Muscle layer of colon (tissue), 2 donors: ENCODE measurements around the gene RAP1A.
"Not testable (repeated sequence)": the region's sequence is repeated elsewhere in the genome, so short reads cannot be mapped to it uniquely, and the experiment has no call there.

Experiments used
- H3K27ac ChIP-seq: one replicate; pipeline ENCODE4 v1.7.0; 2013; ENCODE audit warnings: low read depth, mild to moderate bottlenecking, low read length, moderate library complexity
- H3K27me3 ChIP-seq, 2 donors: one replicate each; pipeline ENCODE4 v1.7.0; 2013; ENCODE audit warnings: low read length in 2 of 2, mild to moderate bottlenecking in 2 of 2; ENCODE audit not compliant: insufficient read depth in 2 of 2, control insufficient read depth in 1 of 2
- H3K36me3 ChIP-seq: one replicate; pipeline ENCODE4 v1.7.0; 2013; ENCODE audit warnings: mild to moderate bottlenecking, low read length; ENCODE audit not compliant: insufficient read depth
- H3K4me1 ChIP-seq: one replicate; pipeline ENCODE4 v1.7.0; 2013; ENCODE audit warnings: mild to moderate bottlenecking, low read length; ENCODE audit not compliant: insufficient read depth
- H3K4me3 ChIP-seq, 2 donors: one replicate each; pipeline ENCODE4 v1.7.0; 2013; ENCODE audit warnings: low read length in 2 of 2, low read depth in 1 of 2, mild to moderate bottlenecking in 1 of 2, moderate library complexity in 1 of 2
- H3K9ac ChIP-seq: one replicate; pipeline ENCODE4 v1.7.0; 2013; ENCODE audit warnings: low read length
- H3K9me3 ChIP-seq: one replicate; pipeline ENCODE4 v1.7.0; 2013; ENCODE audit warnings: mild to moderate bottlenecking, low read length
- donor health status: abdominal sarcoma.
- donor health status: Adenocarcinoma of cecum.

Gene RAP1A

GRCh38 chr1:111677604-111678003 is 58.0 kb downstream of the RAP1A start:
- Histone ChIP-seq H3K4me3 (no peak overlapping the region), H3K27ac (no peak overlapping the region), H3K9me3 (no peaks in the 10 kb centered on the region), H3K36me3 (peaks cover 5% of the 10 kb centered on the region), H3K9ac (no peak overlapping the region), H3K27me3 (no peaks in the 10 kb centered on the region), H3K4me1 (peaks cover 21% of the 10 kb centered on the region)

- no peaks in the 10 kb centered on the region for H3K27me3 ChIP-seq
- no peak overlapping the region for H3K9ac ChIP-seq
- H3K27ac ChIP-seq = no peak overlapping the region
- H3K9me3 ChIP-seq = no peaks in the 10 kb centered on the region
- no peak overlapping the region for H3K4me3 ChIP-seq
- H3K4me1 ChIP-seq = peaks cover 3% of the 10 kb centered on the region
- peaks cover 5% of the 10 kb centered on the region for H3K36me3 ChIP-seq
Observed at GRCh38 chr1:111679541-111679940, 60.0 kb downstream of the RAP1A start.

GRCh38 chr1:111680212-111680800 is 60.7 kb downstream of the RAP1A start:
- not testable (repeated sequence) for H3K27me3 ChIP-seq, H3K27ac ChIP-seq, H3K9me3 ChIP-seq, H3K4me1 ChIP-seq, H3K9ac ChIP-seq, H3K36me3 ChIP-seq, H3K4me3 ChIP-seq

DNA sequence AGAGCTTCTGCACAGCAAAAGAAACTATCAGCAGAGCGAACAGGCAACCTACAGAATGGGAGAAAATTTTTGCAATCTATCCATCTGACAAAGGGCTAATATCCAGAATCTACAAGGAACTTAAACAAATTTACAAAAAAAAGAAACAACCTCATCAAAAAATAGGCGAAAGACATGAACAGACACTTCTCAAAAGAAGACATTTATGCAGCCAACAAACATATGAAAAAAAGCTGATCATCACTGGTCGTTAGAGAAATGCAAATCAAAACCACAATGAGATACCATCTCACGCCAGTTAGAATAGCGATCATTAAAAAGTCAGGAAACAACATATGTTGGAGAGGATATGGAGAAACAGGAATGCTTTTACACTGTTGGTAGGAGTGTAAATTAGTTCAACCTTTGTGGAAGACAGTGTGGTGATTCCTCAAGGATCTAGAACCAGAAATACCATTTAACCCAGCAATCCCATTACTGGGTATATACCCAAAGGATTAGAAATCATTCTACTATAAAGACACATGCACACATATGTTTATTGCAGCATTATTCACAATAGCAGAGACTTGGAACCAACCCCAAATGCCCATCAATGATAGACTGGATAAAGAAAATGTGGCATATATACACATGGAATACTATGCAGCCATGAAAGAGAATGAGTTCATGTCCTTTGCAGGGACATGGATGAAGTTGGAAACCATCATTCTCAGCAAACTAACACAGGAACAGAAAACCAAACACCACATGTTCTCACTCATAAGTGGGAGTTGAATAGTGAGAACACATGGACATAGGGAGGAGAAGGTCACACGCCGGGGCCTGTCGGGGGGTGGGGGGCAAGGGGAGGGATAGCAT is 65.9 kb downstream of the RAP1A start:
- not testable (repeated sequence) for H3K9me3 ChIP-seq, H3K4me3 ChIP-seq, H3K9ac ChIP-seq, H3K27me3 ChIP-seq, H3K36me3 ChIP-seq, H3K27ac ChIP-seq, H3K4me1 ChIP-seq

- H3K27ac ChIP-seq = peak overlapping the region; percentile 55
- peaks cover 9% of the 10 kb centered on the region for H3K36me3 ChIP-seq
- peaks cover 21% of the 10 kb centered on the region for H3K4me1 ChIP-seq
- H3K9me3 ChIP-seq = no peaks in the 10 kb centered on the region
- H3K9ac ChIP-seq = no peak overlapping the region
- no peaks in the 10 kb centered on the region for H3K27me3 ChIP-seq
- no peak overlapping the region for H3K4me3 ChIP-seq
Observed at GRCh38 chr1:111690306-111690617, 70.7 kb downstream of the RAP1A start.

- no peak overlapping the region for H3K27ac ChIP-seq
- H3K4me1 ChIP-seq = peaks cover 21% of the 10 kb centered on the region
Observed at GRCh38 chr1:111691886-111692285, 72.3 kb downstream of the RAP1A start.

GRCh38 chr1:111695801-111696200 is 76.2 kb downstream of the RAP1A start:
- no peak overlapping the region for H3K9ac ChIP-seq
- H3K36me3 ChIP-seq = peaks cover 39% of the 10 kb centered on the region
- H3K4me1 ChIP-seq = peaks cover 12% of the 10 kb centered on the region
- H3K9me3 ChIP-seq = no peaks in the 10 kb centered on the region
- no peaks in the 10 kb centered on the region for H3K27me3 ChIP-seq
- H3K27ac ChIP-seq = no peak overlapping the region
- H3K4me3 ChIP-seq = no peak overlapping the region

More at GRCh38 chr1:111691886-111692285, 72.3 kb downstream of the RAP1A start:
- no peak overlapping the region for H3K4me3 ChIP-seq
- H3K9ac ChIP-seq = no peak overlapping the region
- H3K36me3 ChIP-seq = peaks cover 16% of the 10 kb centered on the region
- H3K27me3 ChIP-seq = no peaks in the 10 kb centered on the region
- H3K9me3 ChIP-seq = no peaks in the 10 kb centered on the region

DNA sequence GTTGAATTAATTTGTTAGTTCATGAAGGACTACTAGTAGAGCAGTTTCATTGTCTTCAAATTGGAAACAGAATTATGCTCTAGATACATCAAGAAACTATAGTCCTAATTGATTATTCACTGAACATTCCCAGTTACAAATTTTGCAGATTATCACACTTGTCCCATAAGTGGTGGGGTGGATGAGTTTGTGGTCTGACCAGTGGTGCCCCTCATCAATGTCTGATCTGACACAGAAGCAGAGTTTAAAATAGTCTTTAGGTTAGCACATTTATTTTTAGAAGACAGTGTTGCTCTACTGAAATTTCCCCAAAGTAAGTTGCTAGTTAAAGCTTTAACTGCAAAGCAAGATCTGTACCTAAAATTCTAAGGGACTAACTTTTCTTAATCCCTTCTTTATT is 76.7 kb downstream of the RAP1A start:
- Histone ChIP-seq H3K27me3 (no peaks in the 10 kb centered on the region), H3K4me3 (no peak overlapping the region), H3K9ac (no peak overlapping the region), H3K27ac (no peak overlapping the region), H3K36me3 (peaks cover 40% of the 10 kb centered on the region), H3K4me1 (peaks cover 7% of the 10 kb centered on the region), H3K9me3 (no peaks in the 10 kb centered on the region)

GRCh38 chr1:111699268-111699667 is 79.7 kb downstream of the RAP1A start:
- no peak overlapping the region for H3K9ac ChIP-seq
- no peaks in the 10 kb centered on the region for H3K4me1 ChIP-seq
- H3K36me3 ChIP-seq = peaks cover 55% of the 10 kb centered on the region
- H3K27me3 ChIP-seq = no peaks in the 10 kb centered on the region
- H3K27ac ChIP-seq = no peak overlapping the region
- no peak overlapping the region for H3K4me3 ChIP-seq
- H3K9me3 ChIP-seq = no peaks in the 10 kb centered on the region

DNA sequence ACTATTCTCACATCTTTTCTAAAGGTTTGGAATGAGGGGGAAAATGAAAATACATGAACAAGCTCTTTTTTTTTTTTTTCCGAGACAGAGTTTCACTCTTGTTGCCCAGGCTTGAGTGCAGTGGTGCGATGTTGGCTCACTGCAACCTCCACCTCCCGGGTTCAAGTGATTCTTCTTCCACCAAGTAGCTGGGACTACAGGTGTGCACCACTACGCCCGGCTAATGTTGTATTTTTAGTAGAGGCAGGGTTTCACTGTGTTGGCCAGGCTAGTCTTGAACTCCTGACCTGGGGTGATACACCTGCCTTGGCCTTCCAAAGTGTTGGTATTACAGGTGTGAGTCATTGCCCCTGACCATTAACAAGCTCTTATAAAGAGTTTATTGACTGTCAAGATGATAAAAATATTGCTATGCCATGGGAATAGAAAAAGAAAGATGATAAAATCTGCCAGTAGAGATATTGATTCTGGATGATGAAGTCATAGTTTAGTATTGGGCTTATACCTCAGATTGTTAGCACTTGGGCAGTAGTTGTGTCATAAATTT is 83.0 kb downstream of the RAP1A start:
- Histone ChIP-seq H3K27ac (no peak overlapping the region), H3K9ac (no peak overlapping the region), H3K4me3 (no peak overlapping the region), H3K36me3 (peaks cover 66% of the 10 kb centered on the region), H3K4me1 (no peaks in the 10 kb centered on the region), H3K9me3 (no peaks in the 10 kb centered on the region), H3K27me3 (no peaks in the 10 kb centered on the region)

DNA sequence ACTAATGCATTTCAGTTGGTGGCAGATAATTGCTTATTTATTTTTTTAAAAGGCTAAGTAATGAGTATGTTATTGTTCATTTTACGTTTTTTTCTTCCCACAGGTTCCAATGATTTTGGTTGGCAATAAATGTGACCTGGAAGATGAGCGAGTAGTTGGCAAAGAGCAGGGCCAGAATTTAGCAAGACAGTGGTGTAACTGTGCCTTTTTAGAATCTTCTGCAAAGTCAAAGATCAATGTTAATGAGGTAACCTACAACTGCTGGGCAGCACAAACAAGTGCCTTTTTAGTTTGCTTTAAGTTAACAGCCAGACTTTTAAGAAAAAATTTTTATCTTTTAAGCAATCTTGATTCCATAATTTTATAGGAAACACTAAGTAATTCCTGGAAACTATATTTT is 84.7 kb downstream of the RAP1A start:
- Histone ChIP-seq H3K4me1 (no peaks in the 10 kb centered on the region), H3K27me3 (no peaks in the 10 kb centered on the region), H3K4me3 (no peak overlapping the region), H3K9ac (no peak overlapping the region), H3K36me3 (peaks cover 58% of the 10 kb centered on the region), H3K9me3 (no peaks in the 10 kb centered on the region), H3K27ac (no peak overlapping the region)

DNA sequence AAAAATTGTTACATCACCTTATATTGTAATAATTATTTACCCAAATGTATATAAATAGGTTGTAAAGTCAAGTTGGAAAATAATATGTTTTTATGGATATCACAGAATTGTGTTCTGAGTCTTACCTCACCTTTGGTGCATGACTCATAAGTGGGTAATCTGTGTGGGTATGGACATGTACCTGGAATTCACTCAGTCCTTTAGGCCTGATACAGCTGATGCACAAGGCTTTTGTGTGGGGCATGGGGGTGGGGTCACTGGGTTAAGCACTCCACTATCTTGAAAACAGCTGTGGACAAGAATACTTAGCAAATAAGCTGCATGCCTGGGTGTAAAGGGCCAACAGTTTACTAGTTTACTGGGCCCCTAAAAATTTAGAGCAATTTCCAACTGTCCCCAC is 85.2 kb downstream of the RAP1A start:
- H3K4me1 ChIP-seq = no peaks in the 10 kb centered on the region
- H3K27ac ChIP-seq = no peak overlapping the region
- peaks cover 56% of the 10 kb centered on the region for H3K36me3 ChIP-seq
- H3K4me3 ChIP-seq = no peak overlapping the region
- no peak overlapping the region for H3K9ac ChIP-seq
- H3K27me3 ChIP-seq = no peaks in the 10 kb centered on the region
- H3K9me3 ChIP-seq = no peaks in the 10 kb centered on the region
